ENCODE measurements around the gene OPALIN. TPM values are rescaled to one million over a fixed set of nuclear protein-coding genes. Genes with fewer than 3 reads are reported as not detected.

Gene OPALIN
- polyA plus RNA-seq, 1 of the 3 experiments (the other 2 are of a cell fraction) = not detected

- Histone ChIP-seq H3K27ac (ENCODE audit: low read depth in 2 of 2, low read length in 1 of 2) (no peak overlapping the region), H3K9me3 (no peaks in the 10 kb centered on the region), H2AFZ (ENCODE audit: low read depth) (no peak overlapping the region), H3K9ac (no peak overlapping the region), H3K36me3 (replicated peaks in 1 of 2; ENCODE audit: control insufficient read depth in 1 of 2, insufficient read depth in 2 of 2, low read length in 1 of 2) (no peaks in the 10 kb centered on the region), H3K4me2 (no peak overlapping the region), H3K4me1 (ENCODE audit: control insufficient read depth in 1 of 2, insufficient read depth in 2 of 2, low read depth in 1 of 2, low read length in 1 of 2) (no peaks in the 10 kb centered on the region), H3F3A (replicated peaks; ENCODE audit: insufficient read depth) (no peaks in the 10 kb centered on the region), H3K79me2 (ENCODE audit: insufficient read depth) (no peaks in the 10 kb centered on the region), H4K20me1 (ENCODE audit: insufficient read depth) (no peaks in the 10 kb centered on the region), H3K9me2 (peaks cover 3% of the 10 kb centered on the region; the same call in 1 of the 2 replicates), H3K4me3 (ENCODE audit: low read depth in 2 of 2, low read length in 1 of 2) (no peak overlapping the region), H3K27me3 (ENCODE audit: insufficient read depth) (no peaks in the 10 kb centered on the region; the same call in 1 of the 2 replicates)
- ChIA-PET CTCF (interaction anchor here (1.0 to 7.0 kb wide), 2 partner anchors 9 to 100 kb away, joined by 3 to 42 read pairs; no protein-coding TSS in a partner anchor), POLR2A (no interaction called here)
- 16% methylated on average over 4 of the region's 4 CpGs for WGBS (ENCODE audit: low lambda C conversion rate)
- no peak for DNase-seq
- TF ChIP-seq REST (IDR thresholded peaks at IDR 0.05; ENCODE audit: low read depth, low read length) (no peak), RAD21 (IDR thresholded peaks at IDR 0.05; ENCODE audit: low read length) (no peak)
Observed at GRCh38 chr10:96325719-96326373, 33.0 kb downstream of the OPALIN start.

GRCh38 chr10:96324447-96324846 is 34.4 kb downstream of the OPALIN start:
- Histone ChIP-seq H3K9ac (no peak overlapping the region), H3K27me3 (ENCODE audit: insufficient read depth) (no peaks in the 10 kb centered on the region; the same call in 1 of the 2 replicates), H3K4me1 (ENCODE audit: control insufficient read depth in 1 of 2, insufficient read depth in 2 of 2, low read depth in 1 of 2, low read length in 1 of 2) (no peaks in the 10 kb centered on the region), H2AFZ (ENCODE audit: low read depth) (no peak overlapping the region), H3K79me2 (ENCODE audit: insufficient read depth) (no peaks in the 10 kb centered on the region), H3K36me3 (replicated peaks in 1 of 2; ENCODE audit: control insufficient read depth in 1 of 2, insufficient read depth in 2 of 2, low read length in 1 of 2) (no peaks in the 10 kb centered on the region), H3K9me2 (peaks cover 3% of the 10 kb centered on the region; the same call in 1 of the 2 replicates), H3K27ac (ENCODE audit: low read depth in 2 of 2, low read length in 1 of 2) (no peak overlapping the region), H4K20me1 (ENCODE audit: insufficient read depth) (no peaks in the 10 kb centered on the region), H3K4me3 (ENCODE audit: low read depth in 2 of 2, low read length in 1 of 2) (no peak overlapping the region), H3K4me2 (no peak overlapping the region), H3F3A (replicated peaks; ENCODE audit: insufficient read depth) (no peaks in the 10 kb centered on the region), H3K9me3 (no peaks in the 10 kb centered on the region)
- 28% methylated on average over 2 of the region's 2 CpGs for WGBS (ENCODE audit: low lambda C conversion rate)
- no peak for TF ChIP-seq RXRA (IDR thresholded peaks at IDR 0.05; ENCODE audit: borderline replicate concordance, low read depth)
- TF ChIP-seq GABPA (IDR thresholded peaks at IDR 0.05; ENCODE audit: low read depth) = no peak
- no peak for TF ChIP-seq FOXM1 (IDR thresholded peaks at IDR 0.05; ENCODE audit: low read depth)
- TF ChIP-seq JUND (IDR thresholded peaks at IDR 0.05) = no peak
- no peak for TF ChIP-seq IRF3 (IDR thresholded peaks at IDR 0.05; ENCODE audit: low read depth, low read length)
- TF ChIP-seq RFX5 (IDR thresholded peaks at IDR 0.05; ENCODE audit: low read length) = no peak
- TF ChIP-seq FOSL2 (IDR thresholded peaks at IDR 0.05; ENCODE audit: borderline replicate concordance, low read depth) = no peak
- ChIA-PET CTCF (interaction anchor here (7.0 kb wide), 1 partner anchor 11 kb away, joined by 42 read pairs; no protein-coding TSS in a partner anchor), POLR2A (no interaction called here)
- DNase-seq = no peak
